ENCODE results near the gene SBK1. TPM values are rescaled to one million over a fixed set of nuclear protein-coding genes. Genes with fewer than 3 reads are reported as not detected.
A peak's percentile ranks its signal among the peaks of the same experiment; 100 is the strongest.

Gene SBK1
- polyA plus RNA-seq, 4 donors, result 13.4 to 27.3 (median 20.2) TPM

DNA sequence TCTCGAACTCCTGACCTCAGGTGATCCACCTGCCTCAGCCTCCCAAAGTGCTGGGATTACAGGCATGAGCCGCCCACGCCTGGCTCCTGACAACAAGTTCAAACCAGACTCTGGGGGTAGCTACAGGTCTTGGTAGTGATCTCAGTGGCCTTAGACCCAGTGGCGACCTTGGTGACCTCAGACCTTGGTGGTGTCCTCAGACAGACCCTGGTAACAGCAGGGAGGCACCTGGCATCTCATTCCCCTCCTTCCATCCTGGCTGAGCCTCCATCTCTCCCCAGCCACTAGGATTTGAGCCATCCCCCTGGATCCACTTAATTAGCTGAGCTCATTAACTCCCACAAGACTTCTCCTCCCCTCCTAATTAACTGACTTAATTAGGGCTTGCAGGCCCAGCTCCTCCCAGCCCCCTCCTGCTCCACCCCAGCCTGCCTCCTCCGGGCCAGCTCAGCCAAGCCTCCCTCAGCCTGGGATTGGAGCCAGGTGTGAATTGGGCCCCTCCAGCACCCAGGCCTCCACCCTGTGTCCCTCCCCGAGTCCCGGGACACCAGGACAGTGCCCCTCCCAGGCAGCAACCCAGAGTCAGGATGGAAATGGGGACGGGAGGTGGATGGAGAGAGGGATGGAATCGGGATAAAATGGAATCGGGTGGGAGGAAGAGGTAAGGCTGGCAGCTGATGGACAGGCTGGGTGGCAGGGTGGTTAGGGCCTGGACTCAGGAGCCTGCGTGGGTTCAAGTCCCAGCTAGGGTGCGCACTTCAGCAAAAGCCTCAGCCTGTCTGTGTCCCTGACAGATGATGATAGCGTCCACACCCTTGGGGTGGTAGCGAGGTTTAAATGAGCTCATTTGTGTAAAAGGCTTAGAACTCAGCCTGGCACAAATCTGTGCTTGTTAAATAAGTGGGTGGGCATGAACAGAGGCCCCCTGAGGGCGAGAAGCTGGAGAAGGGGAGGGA, 11.2 kb upstream of the SBK1 start:
- DNase-seq (ENCODE audit: low read depth in 4 of 4, low spot score in 2 of 4), result no peak

- no peak for DNase-seq (ENCODE audit: low read depth in 4 of 4, low spot score in 2 of 4)
Measured at GRCh38 chr16:28282045-28282444, 10.3 kb upstream of the SBK1 start.

GRCh38 chr16:28283173-28283572, 9.2 kb upstream of the SBK1 start:
- no peak for DNase-seq (ENCODE audit: low read depth in 4 of 4, low spot score in 2 of 4)

GRCh38 chr16:28283798-28284577, 8.3 kb upstream of the SBK1 start:
- DNase-seq (ENCODE audit: low read depth in 4 of 4, low spot score in 2 of 4), result no peak

- no peak for DNase-seq (ENCODE audit: low read depth in 4 of 4, low spot score in 2 of 4)
Measured at GRCh38 chr16:28285649-28286048, 6.7 kb upstream of the SBK1 start.

DNA sequence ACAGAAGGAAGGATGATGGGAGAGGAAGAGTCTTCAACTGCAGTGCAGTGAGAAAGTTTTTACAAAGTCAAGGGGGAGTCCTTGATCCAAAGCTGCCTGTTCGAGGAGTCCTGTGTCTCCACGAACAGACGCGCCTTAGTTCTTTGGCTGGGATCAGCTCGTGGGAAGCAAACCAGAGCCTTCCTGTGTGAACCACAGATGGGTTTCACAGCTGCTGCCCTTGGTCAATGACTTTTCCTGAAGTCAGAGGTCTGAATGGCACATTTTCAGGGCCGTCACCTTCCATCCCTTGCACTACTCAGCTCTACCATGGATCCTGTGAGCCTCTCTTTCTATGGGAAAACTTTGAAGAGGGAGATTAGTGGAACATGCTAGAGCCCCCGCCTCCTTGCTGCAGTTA, 4.2 kb upstream of the SBK1 start:
- DNase-seq (ENCODE audit: low read depth in 4 of 4, low spot score in 2 of 4), result no peak

GRCh38 chr16:28289048-28289447, 3.3 kb upstream of the SBK1 start:
- DNase-seq (ENCODE audit: low read depth in 4 of 4, low spot score in 2 of 4), result no peak

DNA sequence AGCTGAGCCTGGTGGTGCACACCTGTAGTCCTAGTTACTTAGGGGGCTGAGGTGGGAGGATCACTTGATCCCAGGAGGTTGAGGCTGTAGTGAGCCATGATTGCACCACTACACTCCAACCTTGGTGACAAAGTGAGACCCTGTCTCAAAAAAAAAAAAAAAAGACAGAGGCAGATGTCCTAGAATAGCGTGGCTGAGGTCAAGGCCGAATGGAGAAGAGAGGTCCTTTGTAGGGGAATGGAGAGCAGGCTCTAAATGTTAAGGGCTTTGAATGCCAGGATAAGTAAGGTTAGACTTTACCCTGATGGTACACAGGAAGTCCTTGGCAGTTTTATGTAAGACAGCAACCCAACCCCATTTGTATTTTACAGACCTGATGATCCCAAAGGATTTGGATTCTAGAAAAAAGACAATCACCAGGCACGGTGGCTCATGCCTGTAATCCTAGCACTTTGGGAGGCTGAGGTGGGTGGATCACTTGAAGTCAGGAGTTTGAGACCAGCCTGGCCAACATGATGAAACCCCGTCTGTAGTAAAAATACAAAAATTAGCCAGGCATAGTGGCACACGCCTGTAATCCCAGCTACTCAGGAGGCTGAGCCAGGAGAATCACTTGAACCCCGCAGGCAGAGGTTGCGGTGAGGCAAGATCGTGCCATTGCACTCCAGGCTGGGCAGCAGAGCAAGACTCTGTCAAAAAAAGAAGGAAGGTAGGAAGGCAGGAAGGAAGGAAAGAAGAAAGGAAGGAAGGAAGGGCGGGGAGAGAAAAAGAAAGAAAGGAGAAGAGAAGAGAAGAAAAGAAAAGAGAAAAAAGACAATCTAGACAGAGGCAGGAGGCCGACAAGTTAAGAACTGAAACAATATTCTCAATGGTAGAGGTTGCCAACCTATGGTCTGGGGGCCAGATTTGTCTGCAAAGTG, 2.1 kb upstream of the SBK1 start:
- no peak for DNase-seq (ENCODE audit: low read depth in 4 of 4, low spot score in 2 of 4)

DNA sequence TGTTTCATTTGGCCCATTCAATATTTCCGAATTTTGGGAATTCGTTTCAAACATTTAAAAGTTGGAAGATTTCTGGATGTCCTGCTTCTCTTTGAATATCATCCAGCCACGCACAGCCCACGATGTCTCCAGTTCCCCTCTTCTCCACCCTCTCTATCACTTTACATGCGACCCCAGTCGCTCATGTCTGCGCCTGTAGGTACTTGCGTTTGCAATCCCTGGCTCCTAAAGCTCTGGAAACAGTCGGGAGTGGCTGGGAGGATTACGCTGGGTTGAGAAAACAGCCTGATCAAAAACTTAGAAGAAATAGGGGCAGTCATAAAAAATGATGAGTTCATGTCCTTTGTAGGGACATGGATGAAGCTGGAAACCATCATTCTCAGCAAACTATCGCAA, 1.5 kb upstream of the SBK1 start:
- DNase-seq (ENCODE audit: low read depth in 4 of 4, low spot score in 2 of 4), result no peak

DNA sequence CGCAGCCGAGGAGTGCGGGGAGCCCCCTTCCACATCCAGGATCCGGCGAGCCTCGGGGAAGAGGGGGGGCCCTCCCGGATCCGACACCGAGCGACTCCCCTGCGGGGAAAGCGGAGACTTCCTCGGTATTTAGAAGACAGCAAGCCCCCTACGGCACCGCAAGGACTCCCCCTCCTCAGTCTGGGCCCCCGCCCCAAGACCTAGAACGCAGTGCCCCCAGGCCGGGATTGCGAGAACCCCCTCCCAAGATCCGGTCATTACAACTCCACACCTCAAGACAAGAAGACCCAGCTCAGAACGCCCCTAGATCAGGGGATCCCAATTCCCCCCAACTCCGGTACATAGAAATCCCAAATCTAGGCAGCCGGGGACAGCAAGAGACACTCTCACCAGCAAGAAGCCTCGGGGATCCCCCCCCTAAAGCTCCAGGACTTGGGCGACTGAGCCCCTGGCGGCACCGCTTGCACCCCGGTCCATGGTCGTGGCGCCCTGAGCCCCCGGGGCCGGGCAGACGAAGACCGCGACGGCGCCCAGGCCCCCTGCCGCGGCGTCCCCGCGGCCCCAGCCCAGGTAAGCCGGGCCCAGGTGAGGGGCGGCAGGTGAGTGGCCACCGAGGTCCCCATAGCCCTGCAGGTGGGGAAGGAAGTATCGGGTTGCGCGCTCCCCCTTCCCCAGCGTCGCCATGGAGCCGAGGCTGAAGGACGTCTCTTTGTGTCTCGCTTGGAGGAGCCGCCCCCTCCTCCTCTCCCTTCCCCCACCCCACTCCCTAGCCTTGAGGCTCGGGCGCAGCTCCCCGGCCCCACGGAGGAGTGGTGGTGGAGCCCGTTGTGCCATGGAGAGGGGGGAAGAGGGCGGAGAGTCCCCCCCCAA, 641 bp downstream of the SBK1 start:
- DNase-seq (ENCODE audit: low read depth in 4 of 4, low spot score in 2 of 4), result peak in 2 of 4 donors; percentile 59 to 65

DNA sequence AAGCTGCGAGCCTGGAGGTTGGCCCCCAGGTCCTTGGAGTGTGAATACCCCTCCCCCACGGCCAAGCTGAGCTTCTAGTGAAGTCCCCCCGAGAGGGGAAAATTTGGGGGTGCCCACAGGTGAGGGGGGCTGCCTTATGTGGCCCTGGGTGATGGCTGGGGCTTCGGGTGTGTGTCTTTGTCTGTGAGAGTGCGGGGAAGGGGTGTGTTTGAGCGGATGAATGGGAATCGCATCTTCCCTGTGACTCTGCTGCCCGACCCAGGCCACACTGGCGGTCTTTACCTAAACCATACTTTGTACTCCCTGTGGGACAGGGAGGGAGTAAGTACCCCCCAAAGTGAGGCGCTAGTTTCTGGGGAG, 1.3 kb downstream of the SBK1 start:
- DNase-seq (ENCODE audit: low read depth in 4 of 4, low spot score in 2 of 4), result no peak

- DNase-seq (ENCODE audit: low read depth in 4 of 4, low spot score in 2 of 4), result no peak
Measured at GRCh38 chr16:28294201-28294600, 1.9 kb downstream of the SBK1 start.

GRCh38 chr16:28295276-28295675, 3.0 kb downstream of the SBK1 start:
- DNase-seq (ENCODE audit: low read depth in 4 of 4, low spot score in 2 of 4), result no peak

DNA sequence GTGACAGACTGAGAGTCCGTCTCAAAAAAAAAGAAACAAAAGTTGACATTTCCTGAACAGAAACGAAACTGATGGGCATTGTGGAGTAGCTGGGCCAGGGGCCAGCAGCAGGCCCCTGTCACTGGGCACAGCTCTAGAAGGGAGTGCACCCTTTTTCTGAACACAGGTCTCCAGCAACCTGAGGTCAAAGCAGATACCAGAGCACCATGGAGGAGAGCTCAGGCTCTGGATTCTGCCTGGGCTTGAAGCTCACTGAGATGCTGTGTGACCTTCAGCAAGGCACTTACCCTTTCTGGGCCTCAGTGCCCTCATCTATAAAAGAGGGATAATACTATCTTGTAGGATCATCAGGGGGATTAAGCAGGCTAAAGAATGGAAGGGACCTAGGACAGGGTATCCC, 5.0 kb downstream of the SBK1 start:
- no peak for DNase-seq (ENCODE audit: low read depth in 4 of 4, low spot score in 2 of 4)

DNA sequence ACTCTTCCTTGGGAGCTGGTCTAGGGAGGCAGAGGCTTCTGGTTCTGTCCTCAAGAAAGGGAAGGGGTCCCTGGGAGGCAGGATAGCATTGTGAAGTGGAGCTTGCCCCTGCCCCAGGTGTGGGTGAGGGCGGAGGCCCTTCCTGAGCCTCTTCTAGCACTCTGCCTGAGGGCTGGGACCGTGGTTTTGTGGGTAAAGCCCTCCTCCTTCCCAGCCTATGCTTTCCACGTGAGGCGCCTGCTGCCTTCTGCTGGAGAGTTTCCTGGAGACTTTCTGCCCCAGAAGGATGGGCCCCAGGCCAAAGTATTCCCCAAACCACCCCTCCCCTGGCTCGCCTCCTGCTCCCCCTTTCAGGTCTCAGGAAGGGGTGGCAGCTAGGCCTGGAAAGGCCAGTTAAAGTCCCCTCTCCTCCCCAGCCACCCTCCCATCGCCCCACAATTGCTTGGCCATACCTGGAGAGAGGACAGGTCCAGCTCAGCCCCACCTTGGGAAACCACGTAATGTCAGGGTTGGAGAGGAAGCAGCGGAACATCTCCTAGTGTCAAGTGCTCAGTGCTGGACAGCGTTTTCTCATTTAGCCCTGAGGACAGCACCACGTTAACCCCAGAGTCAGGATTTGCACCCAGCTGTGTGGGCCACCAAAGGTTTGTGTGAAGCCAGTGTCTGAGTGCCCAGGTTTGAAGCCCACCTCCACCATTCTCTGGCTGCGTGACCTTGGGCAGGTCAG, 5.6 kb downstream of the SBK1 start:
- DNase-seq (ENCODE audit: low read depth in 4 of 4, low spot score in 2 of 4), result no peak

DNA sequence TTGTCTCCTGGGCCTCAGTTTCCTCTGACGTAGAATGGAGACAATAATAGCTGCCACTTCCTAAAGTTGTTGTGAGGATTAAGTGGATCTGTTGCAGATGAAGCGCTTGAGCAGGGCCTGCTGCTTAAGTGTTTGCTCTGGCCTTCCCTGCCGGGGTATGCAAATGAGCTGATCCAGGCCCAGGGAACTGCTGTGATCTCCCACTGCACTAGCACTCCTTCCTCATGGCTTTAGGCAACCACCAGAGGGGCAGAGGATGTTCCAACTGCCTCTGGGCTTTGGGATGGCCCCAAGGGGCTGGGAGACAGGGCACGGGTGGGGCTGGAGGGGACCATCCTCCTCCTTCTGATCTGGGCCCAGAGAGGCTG, 6.2 kb downstream of the SBK1 start:
- no peak for DNase-seq (ENCODE audit: low read depth in 4 of 4, low spot score in 2 of 4)

DNA sequence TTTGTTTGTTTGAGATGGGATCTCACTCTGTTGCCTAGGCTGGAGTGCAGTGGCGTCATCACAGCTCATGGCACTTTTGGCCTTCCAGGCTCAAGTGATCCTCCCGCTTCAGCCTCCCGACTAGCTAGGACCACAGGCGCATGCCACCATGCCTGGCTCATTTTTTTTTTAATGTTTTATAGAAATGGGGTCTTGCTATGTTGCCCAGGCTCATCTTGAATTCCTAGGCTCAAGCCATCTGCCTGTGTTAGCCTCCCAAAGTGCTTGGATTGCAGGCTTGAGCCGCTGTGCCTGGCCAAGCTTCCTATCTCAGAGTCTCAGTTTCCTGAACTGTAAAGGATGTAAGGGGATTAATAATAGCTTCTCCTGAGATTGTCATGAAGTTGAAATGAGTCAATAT, 8.0 kb downstream of the SBK1 start:
- DNase-seq (ENCODE audit: low read depth in 4 of 4, low spot score in 2 of 4), result no peak

- no peak for DNase-seq (ENCODE audit: low read depth in 4 of 4, low spot score in 2 of 4)
Measured at GRCh38 chr16:28301154-28301553, 8.8 kb downstream of the SBK1 start.

GRCh38 chr16:28301620-28302019, 9.3 kb downstream of the SBK1 start:
- no peak for DNase-seq (ENCODE audit: low read depth in 4 of 4, low spot score in 2 of 4)
